Measurements from ENCODE around the gene GTF2H3. TPM values are rescaled to one million over a fixed set of nuclear protein-coding genes. Genes with fewer than 3 reads are reported as not detected.

GTF2H3 gene
- total and polyA plus RNA-seq, 2 experiments from 2014 or later, result 10.5 to 27.7 TPM

DNA sequence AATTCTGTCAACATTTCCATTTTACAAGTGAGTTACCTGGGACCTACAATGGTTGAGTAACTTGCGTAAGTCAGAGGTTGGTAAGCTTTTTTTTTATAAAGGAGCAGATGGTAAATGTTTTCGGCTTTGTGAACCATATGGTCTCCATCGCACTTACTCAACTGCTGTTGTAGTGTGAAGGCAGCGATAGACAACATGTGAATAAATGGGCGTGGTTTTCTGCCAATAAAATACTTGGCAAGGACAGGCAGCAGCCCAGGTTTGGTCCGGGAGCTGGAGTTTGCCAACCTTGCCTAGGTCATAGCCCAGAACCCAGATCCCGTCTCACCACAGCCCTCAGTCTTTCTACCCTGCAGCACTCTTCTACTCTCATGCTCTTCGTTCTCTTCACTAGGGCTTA is 25.4 kb upstream of the GTF2H3 start:
- ATAC-seq (no peak), DNase-seq (ENCODE audit: low spot score) (no peak)
- Histone ChIP-seq H2AFZ (no peak overlapping the region), H3K4me3 (no peak overlapping the region), H3K9me2 (ENCODE audit: insufficient read depth) (no peaks in the 10 kb centered on the region), H4K20me1 (replicated peaks; ENCODE audit: insufficient read depth) (peaks cover 52% of the 10 kb centered on the region), H3K4me1 (ENCODE audit: insufficient read depth) (no peaks in the 10 kb centered on the region), H3K36me3 (ENCODE audit: insufficient read depth) (peaks cover 76% of the 10 kb centered on the region), H3K27me3 (ENCODE audit: insufficient read depth) (no peaks in the 10 kb centered on the region), H3K79me2 (replicated peaks; ENCODE audit: insufficient read depth) (peaks cover 66% of the 10 kb centered on the region), H3K4me2 (no peak overlapping the region), H3K27ac (ENCODE audit: low read depth) (no peak overlapping the region), H3F3A (replicated peaks; ENCODE audit: low read depth) (peaks cover 5% of the 10 kb centered on the region; the same call in 1 of the 2 replicates)
- TF ChIP-seq EZH2phosphoT487 (IDR thresholded peaks at IDR 0.05; ENCODE audit: unreplicated experiment), result no peak
- TF ChIP-seq ZNF331 (CRISPR knock-in tag; IDR thresholded peaks at IDR 0.05; ENCODE audit: low read depth), result no peak
- TF ChIP-seq EZH2 (IDR thresholded peaks at IDR 0.05; ENCODE audit: low read depth, unreplicated experiment), result no peak
- no peaks in the 10 kb centered on the region for H3K27me3 Mint-ChIP-seq (ENCODE audit: insufficient read depth, low read depth, poor library complexity)
- H3K27ac Mint-ChIP-seq, result no peak overlapping the region
- H3K36me3 Mint-ChIP-seq (ENCODE audit: low read depth), result peaks cover 91% of the 10 kb centered on the region
- H3K4me1 Mint-ChIP-seq, result peaks cover under 1% of the 10 kb centered on the region; the same call in 1 of the 3 replicates
- H3K4me3 Mint-ChIP-seq, result no peak overlapping the region
- H3K9me3 Mint-ChIP-seq, result no peaks in the 10 kb centered on the region

DNA sequence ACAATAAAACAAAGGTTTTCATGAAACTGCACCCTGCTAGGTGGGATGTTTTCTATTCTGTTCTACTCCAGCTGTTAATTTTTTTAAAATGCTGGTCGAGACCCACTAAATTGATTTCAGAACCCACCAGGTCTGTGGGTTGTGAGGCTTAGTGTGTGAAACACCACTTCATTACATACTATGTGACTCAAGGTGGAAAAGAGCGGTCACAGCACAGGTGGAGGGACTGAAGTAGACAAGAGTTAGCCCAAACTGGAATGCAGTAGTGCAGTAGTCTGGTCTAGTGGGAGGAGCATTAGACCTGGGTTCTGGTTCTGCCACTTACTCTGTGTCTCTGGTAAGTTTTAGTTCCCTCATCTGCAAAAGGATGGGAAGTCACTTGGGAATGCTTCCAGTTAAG is 19.5 kb upstream of the GTF2H3 start:
- Mint-ChIP-seq H3K27me3 (ENCODE audit: insufficient read depth, low read depth, poor library complexity) (no peaks in the 10 kb centered on the region), H3K4me1 (no peaks in the 10 kb centered on the region), H3K4me3 (no peak overlapping the region), H3K36me3 (ENCODE audit: low read depth) (peaks cover 93% of the 10 kb centered on the region), H3K9me3 (no peaks in the 10 kb centered on the region; the same call in 2 of the 3 replicates), H3K27ac (no peak overlapping the region)
- Histone ChIP-seq H3K27ac (ENCODE audit: low read depth) (no peak overlapping the region), H3K9me2 (ENCODE audit: insufficient read depth) (no peaks in the 10 kb centered on the region), H3K79me2 (replicated peaks; ENCODE audit: insufficient read depth) (peaks cover 22% of the 10 kb centered on the region), H3K4me1 (ENCODE audit: insufficient read depth) (no peaks in the 10 kb centered on the region), H2AFZ (no peak overlapping the region), H3F3A (replicated peaks; ENCODE audit: low read depth) (peaks cover 24% of the 10 kb centered on the region; the same call in 1 of the 2 replicates), H4K20me1 (replicated peaks; ENCODE audit: insufficient read depth) (peaks cover 46% of the 10 kb centered on the region), H3K4me2 (no peak overlapping the region), H3K27me3 (ENCODE audit: insufficient read depth) (no peaks in the 10 kb centered on the region), H3K36me3 (ENCODE audit: insufficient read depth) (peaks cover 72% of the 10 kb centered on the region), H3K4me3 (no peak overlapping the region)
- DNase-seq (ENCODE audit: low spot score) (no peak), ATAC-seq (no peak)
- TF ChIP-seq REST (IDR thresholded peaks at IDR 0.05; ENCODE audit: unreplicated experiment) (no peak), STAT1 (IDR thresholded peaks at IDR 0.05; ENCODE audit: unreplicated experiment) (no peak), EZH2 (IDR thresholded peaks at IDR 0.05; ENCODE audit: low read depth, unreplicated experiment) (no peak), ETS1 (IDR thresholded peaks at IDR 0.05) (no peak), CREB1 (CRISPR knock-in tag; IDR thresholded peaks at IDR 0.05; ENCODE audit: low read depth) (no peak), NANOG (IDR thresholded peaks at IDR 0.05; ENCODE audit: borderline replicate concordance) (no peak)
- TF ChIP-seq, protein P1, sequence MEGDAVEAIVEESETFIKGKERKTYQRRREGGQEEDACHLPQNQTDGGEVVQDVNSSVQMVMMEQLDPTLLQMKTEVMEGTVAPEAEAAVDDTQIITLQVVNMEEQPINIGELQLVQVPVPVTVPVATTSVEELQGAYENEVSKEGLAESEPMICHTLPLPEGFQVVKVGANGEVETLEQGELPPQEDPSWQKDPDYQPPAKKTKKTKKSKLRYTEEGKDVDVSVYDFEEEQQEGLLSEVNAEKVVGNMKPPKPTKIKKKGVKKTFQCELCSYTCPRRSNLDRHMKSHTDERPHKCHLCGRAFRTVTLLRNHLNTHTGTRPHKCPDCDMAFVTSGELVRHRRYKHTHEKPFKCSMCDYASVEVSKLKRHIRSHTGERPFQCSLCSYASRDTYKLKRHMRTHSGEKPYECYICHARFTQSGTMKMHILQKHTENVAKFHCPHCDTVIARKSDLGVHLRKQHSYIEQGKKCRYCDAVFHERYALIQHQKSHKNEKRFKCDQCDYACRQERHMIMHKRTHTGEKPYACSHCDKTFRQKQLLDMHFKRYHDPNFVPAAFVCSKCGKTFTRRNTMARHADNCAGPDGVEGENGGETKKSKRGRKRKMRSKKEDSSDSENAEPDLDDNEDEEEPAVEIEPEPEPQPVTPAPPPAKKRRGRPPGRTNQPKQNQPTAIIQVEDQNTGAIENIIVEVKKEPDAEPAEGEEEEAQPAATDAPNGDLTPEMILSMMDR (conservative IDR thresholded peaks at IDR 0.05; ENCODE audit: low read depth in 2 of 2), result no peak

All from GM23338 (cell line).